Measurements from ENCODE around the gene DYNLRB1. TPM values are rescaled to one million over a fixed set of nuclear protein-coding genes. Genes with fewer than 3 reads are reported as not detected.
A peak's percentile ranks its signal among the peaks of the same experiment; 100 is the strongest.

Gene DYNLRB1
- total and polyA plus RNA-seq, 2 of the 13 experiments (the other 11 are each of a cell fraction or from before 2014, with no cell fraction given), result 140 to 244 TPM

DNA sequence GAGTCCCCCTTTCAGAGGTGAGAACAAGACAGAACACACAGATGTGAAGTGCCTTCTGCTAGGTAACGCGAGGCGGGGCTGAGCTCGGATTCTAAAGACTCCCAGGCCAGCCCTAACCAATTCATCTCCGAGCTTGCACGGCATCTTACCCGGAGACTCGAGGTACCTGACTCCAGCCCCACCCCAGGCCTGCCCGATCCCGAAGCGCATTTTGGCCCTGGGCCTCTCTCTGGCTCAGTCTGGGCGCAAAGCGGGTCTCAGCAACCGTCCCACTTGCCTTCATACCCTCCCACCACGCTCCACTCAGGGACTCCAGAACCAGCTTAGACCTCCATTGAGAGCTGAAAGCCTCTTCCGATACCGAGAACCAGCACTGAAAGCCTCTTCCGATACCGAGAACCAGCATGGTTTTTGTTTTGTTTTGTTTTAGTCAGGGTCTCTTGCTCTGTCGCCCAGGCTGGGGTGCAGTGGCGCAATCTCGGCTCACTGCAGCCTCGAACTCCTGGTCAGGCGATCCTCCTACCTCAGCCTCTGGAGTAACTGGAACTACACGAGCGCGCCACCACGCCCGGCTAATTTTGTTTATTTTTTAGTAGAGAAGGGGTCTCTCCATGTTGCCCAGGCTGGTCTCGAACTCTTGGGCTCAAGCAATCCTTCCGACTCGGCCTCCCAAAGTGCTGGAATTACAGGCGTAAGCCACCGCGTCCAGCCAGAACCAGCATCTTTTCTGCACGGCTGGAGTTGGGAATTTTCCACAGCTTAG is 557 bp upstream of the DYNLRB1 start (continued):
- TF ChIP-seq, protein P1, sequence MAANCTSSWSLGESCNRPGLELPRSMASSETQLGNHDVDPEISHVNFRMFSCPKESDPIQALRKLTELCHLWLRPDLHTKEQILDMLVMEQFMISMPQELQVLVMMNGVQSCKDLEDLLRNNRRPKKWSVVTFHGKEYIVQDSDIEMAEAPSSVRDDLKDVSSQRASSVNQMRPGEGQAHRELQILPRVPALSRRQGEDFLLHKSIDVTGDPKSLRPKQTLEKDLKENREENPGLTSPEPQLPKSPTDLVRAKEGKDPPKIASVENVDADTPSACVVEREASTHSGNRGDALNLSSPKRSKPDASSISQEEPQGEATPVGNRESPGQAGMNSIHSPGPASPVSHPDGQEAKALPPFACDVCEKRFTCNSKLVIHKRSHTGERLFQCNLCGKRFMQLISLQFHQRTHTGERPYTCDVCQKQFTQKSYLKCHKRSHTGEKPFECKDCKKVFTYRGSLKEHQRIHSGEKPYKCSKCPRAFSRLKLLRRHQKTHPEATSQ (CRISPR knock-in tag; IDR thresholded peaks at IDR 0.05; ENCODE audit: borderline replicate concordance), result no peak
- no peak for TF ChIP-seq REPIN1 (CRISPR knock-in tag; IDR thresholded peaks at IDR 0.05; ENCODE audit: borderline replicate concordance, low read depth)
- TF ChIP-seq, protein P2, sequence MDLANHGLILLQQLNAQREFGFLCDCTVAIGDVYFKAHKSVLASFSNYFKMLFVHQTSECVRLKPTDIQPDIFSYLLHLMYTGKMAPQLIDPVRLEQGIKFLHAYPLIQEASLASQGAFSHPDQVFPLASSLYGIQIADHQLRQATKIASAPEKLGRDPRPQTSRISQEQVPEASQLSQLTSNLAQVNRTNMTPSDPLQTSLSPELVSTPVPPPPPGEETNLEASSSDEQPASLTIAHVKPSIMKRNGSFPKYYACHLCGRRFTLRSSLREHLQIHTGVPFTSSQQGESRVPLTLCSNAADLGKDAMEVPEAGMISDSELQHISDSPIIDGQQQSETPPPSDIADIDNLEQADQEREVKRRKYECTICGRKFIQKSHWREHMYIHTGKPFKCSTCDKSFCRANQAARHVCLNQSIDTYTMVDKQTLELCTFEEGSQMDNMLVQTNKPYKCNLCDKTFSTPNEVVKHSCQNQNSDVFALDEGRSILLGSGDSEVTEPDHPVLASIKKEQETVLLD (CRISPR knock-in tag; IDR thresholded peaks at IDR 0.05; ENCODE audit: low read depth), result no peak
- peak; percentile 52; the same call in 1 of the 2 replicates for TF ChIP-seq TGIF2 (CRISPR knock-in tag; IDR thresholded peaks at IDR 0.05)
- no peak for TF ChIP-seq CENPX (CRISPR knock-in tag; IDR thresholded peaks at IDR 0.05)
- TF ChIP-seq ZBTB3 (CRISPR knock-in tag; IDR thresholded peaks at IDR 0.05; ENCODE audit: borderline replicate concordance, low read depth), result no peak
- TF ChIP-seq ZNF33A (CRISPR knock-in tag; IDR thresholded peaks at IDR 0.05; ENCODE audit: borderline replicate concordance), result no peak
- no peak for TF ChIP-seq FOSL1 (CRISPR knock-in tag; IDR thresholded peaks at IDR 0.05; ENCODE audit: borderline replicate concordance)
- TF ChIP-seq, protein P3, sequence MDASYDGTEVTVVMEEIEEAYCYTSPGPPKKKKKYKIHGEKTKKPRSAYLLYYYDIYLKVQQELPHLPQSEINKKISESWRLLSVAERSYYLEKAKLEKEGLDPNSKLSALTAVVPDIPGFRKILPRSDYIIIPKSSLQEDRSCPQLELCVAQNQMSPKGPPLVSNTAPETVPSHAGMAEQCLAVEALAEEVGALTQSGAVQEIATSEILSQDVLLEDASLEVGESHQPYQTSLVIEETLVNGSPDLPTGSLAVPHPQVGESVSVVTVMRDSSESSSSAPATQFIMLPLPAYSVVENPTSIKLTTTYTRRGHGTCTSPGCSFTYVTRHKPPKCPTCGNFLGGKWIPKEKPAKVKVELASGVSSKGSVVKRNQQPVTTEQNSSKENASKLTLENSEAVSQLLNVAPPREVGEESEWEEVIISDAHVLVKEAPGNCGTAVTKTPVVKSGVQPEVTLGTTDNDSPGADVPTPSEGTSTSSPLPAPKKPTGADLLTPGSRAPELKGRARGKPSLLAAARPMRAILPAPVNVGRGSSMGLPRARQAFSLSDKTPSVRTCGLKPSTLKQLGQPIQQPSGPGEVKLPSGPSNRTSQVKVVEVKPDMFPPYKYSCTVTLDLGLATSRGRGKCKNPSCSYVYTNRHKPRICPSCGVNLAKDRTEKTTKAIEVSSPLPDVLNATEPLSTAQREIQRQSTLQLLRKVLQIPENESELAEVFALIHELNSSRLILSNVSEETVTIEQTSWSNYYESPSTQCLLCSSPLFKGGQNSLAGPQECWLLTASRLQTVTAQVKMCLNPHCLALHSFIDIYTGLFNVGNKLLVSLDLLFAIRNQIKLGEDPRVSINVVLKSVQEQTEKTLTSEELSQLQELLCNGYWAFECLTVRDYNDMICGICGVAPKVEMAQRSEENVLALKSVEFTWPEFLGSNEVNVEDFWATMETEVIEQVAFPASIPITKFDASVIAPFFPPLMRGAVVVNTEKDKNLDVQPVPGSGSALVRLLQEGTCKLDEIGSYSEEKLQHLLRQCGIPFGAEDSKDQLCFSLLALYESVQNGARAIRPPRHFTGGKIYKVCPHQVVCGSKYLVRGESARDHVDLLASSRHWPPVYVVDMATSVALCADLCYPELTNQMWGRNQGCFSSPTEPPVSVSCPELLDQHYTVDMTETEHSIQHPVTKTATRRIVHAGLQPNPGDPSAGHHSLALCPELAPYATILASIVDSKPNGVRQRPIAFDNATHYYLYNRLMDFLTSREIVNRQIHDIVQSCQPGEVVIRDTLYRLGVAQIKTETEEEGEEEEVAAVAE (CRISPR knock-in tag; IDR thresholded peaks at IDR 0.05; ENCODE audit: borderline replicate concordance), result no peak
- no peak for TF ChIP-seq TRIM24 (CRISPR knock-in tag; IDR thresholded peaks at IDR 0.05)
- TF ChIP-seq, protein P4, sequence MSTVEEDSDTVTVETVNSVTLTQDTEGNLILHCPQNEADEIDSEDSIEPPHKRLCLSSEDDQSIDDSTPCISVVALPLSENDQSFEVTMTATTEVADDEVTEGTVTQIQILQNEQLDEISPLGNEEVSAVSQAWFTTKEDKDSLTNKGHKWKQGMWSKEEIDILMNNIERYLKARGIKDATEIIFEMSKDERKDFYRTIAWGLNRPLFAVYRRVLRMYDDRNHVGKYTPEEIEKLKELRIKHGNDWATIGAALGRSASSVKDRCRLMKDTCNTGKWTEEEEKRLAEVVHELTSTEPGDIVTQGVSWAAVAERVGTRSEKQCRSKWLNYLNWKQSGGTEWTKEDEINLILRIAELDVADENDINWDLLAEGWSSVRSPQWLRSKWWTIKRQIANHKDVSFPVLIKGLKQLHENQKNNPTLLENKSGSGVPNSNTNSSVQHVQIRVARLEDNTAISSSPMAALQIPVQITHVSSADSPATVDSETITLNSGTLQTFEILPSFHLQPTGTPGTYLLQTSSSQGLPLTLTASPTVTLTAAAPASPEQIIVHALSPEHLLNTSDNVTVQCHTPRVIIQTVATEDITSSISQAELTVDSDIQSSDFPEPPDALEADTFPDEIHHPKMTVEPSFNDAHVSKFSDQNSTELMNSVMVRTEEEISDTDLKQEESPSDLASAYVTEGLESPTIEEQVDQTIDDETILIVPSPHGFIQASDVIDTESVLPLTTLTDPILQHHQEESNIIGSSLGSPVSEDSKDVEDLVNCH (CRISPR knock-in tag; IDR thresholded peaks at IDR 0.05), result no peak; the same call in 1 of the 2 replicates
- TF ChIP-seq, protein P5, sequence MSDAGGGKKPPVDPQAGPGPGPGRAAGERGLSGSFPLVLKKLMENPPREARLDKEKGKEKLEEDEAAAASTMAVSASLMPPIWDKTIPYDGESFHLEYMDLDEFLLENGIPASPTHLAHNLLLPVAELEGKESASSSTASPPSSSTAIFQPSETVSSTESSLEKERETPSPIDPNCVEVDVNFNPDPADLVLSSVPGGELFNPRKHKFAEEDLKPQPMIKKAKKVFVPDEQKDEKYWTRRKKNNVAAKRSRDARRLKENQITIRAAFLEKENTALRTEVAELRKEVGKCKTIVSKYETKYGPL (CRISPR knock-in tag; IDR thresholded peaks at IDR 0.05), result 0 out of 2 replicates have a peak, but pooled peaks have one; percentile 51
- no peak for TF ChIP-seq ZSCAN9 (CRISPR knock-in tag; IDR thresholded peaks at IDR 0.05; ENCODE audit: borderline replicate concordance)
- TF ChIP-seq, protein P6, sequence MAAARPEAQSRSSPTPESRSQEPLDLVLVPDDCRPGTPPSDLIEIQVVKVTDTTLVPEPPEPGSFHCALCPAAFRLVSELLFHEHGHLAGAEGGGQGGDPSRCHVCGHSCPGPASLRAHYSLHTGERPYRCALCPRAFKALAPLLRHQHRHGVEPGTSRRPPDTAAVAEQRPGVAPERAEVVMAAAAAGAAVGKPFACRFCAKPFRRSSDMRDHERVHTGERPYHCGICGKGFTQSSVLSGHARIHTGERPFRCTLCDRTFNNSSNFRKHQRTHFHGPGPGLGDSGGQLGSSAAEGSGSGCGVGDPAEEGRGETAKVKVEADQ (CRISPR knock-in tag; IDR thresholded peaks at IDR 0.05; ENCODE audit: borderline replicate concordance), result no peak; the same call in 1 of the 2 replicates
- peak; percentile 65; the same call in 1 of the 2 replicates for TF ChIP-seq TBP (CRISPR knock-in tag; IDR thresholded peaks at IDR 0.05)

All from HepG2 (cell line).